Endothelial cell of umbilical vein (primary cell): ENCODE measurements around the gene KIAA2012. TPM values are rescaled to one million over a fixed set of nuclear protein-coding genes. Genes with fewer than 3 reads are reported as not detected.

Source experiments
- BruUV-seq: library from RNA; stranded (reverse); fragments of 400-500 nt; replicated peaks from 2 replicates; lab custom pipeline; 2021; lab: Mats Ljungman, UMichigan
- CTCF ChIA-PET: fragments of 300-600, 350-600 bp; sonication (Branson Sonifier 250); formaldehyde crosslinking; loops from one replicate; lab custom pipeline; 2021; ENCODE audit warnings: antibody characterized with exemption, inconsistent platforms; lab: Charles Lee
- POLR2A ChIA-PET: fragments of 300-600, 350-600 bp; sonication (Branson Sonifier 250); formaldehyde crosslinking; loops from one replicate; lab custom pipeline; 2021; ENCODE audit warnings: antibody characterized with exemption, inconsistent platforms; lab: Charles Lee
- DNase-seq: peaks from one replicate; pipeline ENCODE4 v3.0.0-alpha.2; 2011; ENCODE audit warnings: low read depth, low spot score
- FAIRE-seq: peaks from 2 replicates; lab custom pipeline; 2011; peaks lifted over from hg19 to GRCh38; lab: Jason Lieb, UNC
- H2AFZ ChIP-seq: 2 replicates; pipeline ENCODE4 v1.6.0; 2012; ENCODE audit warnings: low read depth, low read length, control low read depth, inconsistent platforms
- H3K27ac ChIP-seq: 2 replicates; pipeline ENCODE4 v1.5.1; 2011; ENCODE audit warnings: low read depth, mild to moderate bottlenecking, control low read depth, low read length, moderate library complexity; ENCODE audit not compliant: insufficient read depth
- H3K27me3 ChIP-seq, 2 experiments: 2 replicates each; pipeline versions ENCODE4 v1.6.0 to v1.6.1; 2011; ENCODE audit warnings: low read length in 2 of 2, mixed read lengths in 1 of 2; ENCODE audit not compliant: control insufficient read depth in 2 of 2, insufficient read depth in 2 of 2
- H3K36me3 ChIP-seq, 2 experiments: 2 replicates in 1 of 2; 3 replicates in 1 of 2; pipeline ENCODE4 v1.5.1; 2011; ENCODE audit warnings: low read length in 2 of 2, mild to moderate bottlenecking in 1 of 2, moderate library complexity in 1 of 2; ENCODE audit not compliant: control insufficient read depth in 2 of 2, insufficient read depth in 2 of 2; ENCODE audit errors: extremely low read depth in 1 of 2
- H3K4me1 ChIP-seq: 3 replicates; pipeline ENCODE4 v1.5.1; 2011; ENCODE audit warnings: mild to moderate bottlenecking, low read length; ENCODE audit not compliant: control insufficient read depth, insufficient read depth; ENCODE audit errors: extremely low read depth
- H3K4me2 ChIP-seq: 2 replicates; pipeline ENCODE4 v1.6.1; 2011; ENCODE audit warnings: low read length, control low read depth, mixed read lengths; ENCODE audit not compliant: insufficient read depth
- H3K4me3 ChIP-seq, 3 experiments: fragments of 200-600 bp in 1 of 3; sonication (generic), shearing (Covaris generic) in 1 of 3; replicated peaks in 1 of 3; 2 replicates each; pipeline ENCODE4 v1.5.1; 2011 to 2016; ENCODE audit warnings: control low read depth in 3 of 3, low read length in 3 of 3, mild to moderate bottlenecking in 2 of 3, inconsistent platforms in 1 of 3, low read depth in 1 of 3, moderate library complexity in 1 of 3; ENCODE audit not compliant: insufficient read depth in 1 of 3
- H3K79me2 ChIP-seq: 2 replicates; pipeline ENCODE4 v1.6.0; 2012; ENCODE audit warnings: low read length, inconsistent platforms; ENCODE audit not compliant: control insufficient read depth, insufficient read depth
- H3K9ac ChIP-seq: replicated peaks from 2 replicates; pipeline ENCODE3; 2011; ENCODE audit warnings: low read length, control low read depth; ENCODE audit not compliant: insufficient read depth; ENCODE audit errors: extremely low read depth
- H3K9me1 ChIP-seq: replicated peaks from 3 replicates; pipeline ENCODE4 v1.6.0; 2011; ENCODE audit warnings: mild to moderate bottlenecking, low read length; ENCODE audit not compliant: control insufficient read depth, insufficient read depth; ENCODE audit errors: extremely low read depth
- H3K9me3 ChIP-seq: replicated peaks from 2 replicates; pipeline ENCODE4 v1.5.1; 2012; ENCODE audit warnings: low read length, inconsistent platforms; ENCODE audit not compliant: control insufficient read depth, insufficient read depth
- H4K20me1 ChIP-seq: replicated peaks from 2 replicates; pipeline ENCODE3; 2011; ENCODE audit warnings: mild to moderate bottlenecking, low read length; ENCODE audit not compliant: control insufficient read depth, insufficient read depth; ENCODE audit errors: extremely low read depth
- CTCF ChIP-seq, 2 donors: IDR thresholded peaks; 1 replicate in 1 of 2; 2 replicates in 1 of 2; pipeline ENCODE4 v1.5.1; 2011; ENCODE audit warnings: low read length in 2 of 2, mild to moderate bottlenecking in 2 of 2, moderate library complexity in 2 of 2, control low read depth in 1 of 2, inconsistent platforms in 1 of 2, low read depth in 1 of 2; ENCODE audit not compliant: insufficient read depth in 1 of 2; ENCODE audit errors: extremely low read depth in 1 of 2
- EZH2 ChIP-seq: IDR thresholded peaks from 2 replicates; pipeline ENCODE4 v1.6.1; 2012; ENCODE audit warnings: borderline replicate concordance, low read depth, mild to moderate bottlenecking, moderate library complexity, low read length, inconsistent platforms; ENCODE audit not compliant: severe bottlenecking
- FOS ChIP-seq: IDR thresholded peaks from 2 replicates; pipeline ENCODE4 v1.6.1; 2011; ENCODE audit warnings: mild to moderate bottlenecking, low read length, moderate library complexity, borderline replicate concordance; ENCODE audit not compliant: insufficient read depth
- GATA2 ChIP-seq: IDR thresholded peaks from 2 replicates; pipeline ENCODE4 v1.7.0; 2011; ENCODE audit warnings: low read depth, mild to moderate bottlenecking, moderate library complexity, mixed read lengths, low read length; ENCODE audit not compliant: insufficient read length, insufficient read depth
- JUN ChIP-seq: IDR thresholded peaks from 2 replicates; pipeline ENCODE4 v1.6.1; 2011; ENCODE audit warnings: borderline replicate concordance, low read depth; ENCODE audit not compliant: insufficient read length, insufficient read depth
- MAX ChIP-seq: IDR thresholded peaks from 2 replicates; pipeline ENCODE4 v1.6.1; 2011; ENCODE audit not compliant: insufficient read depth, insufficient read length
- MYC ChIP-seq: IDR thresholded peaks from one replicate; pipeline ENCODE4 v1.6.1; 2011; ENCODE audit warnings: mild to moderate bottlenecking, low read depth, low read length
- POLR2A ChIP-seq: IDR thresholded peaks from 2 replicates; pipeline ENCODE4 v1.6.1; 2012; ENCODE audit warnings: low read depth, mild to moderate bottlenecking, control low read depth, low read length
- POLR2AphosphoS5 ChIP-seq: IDR thresholded peaks from 2 replicates; pipeline ENCODE4 v1.6.1; 2012; ENCODE audit warnings: low read depth, mild to moderate bottlenecking, control low read depth, low read length, moderate library complexity; ENCODE audit not compliant: insufficient read depth
- dilution Hi-C: fragments of 300-500 bp; cut with MboI; formaldehyde crosslinking; loops from one replicate; pipeline ENCODE4 v1.15.0; 2019; ENCODE audit warnings: low sequenced_read_pairs; ENCODE audit not compliant: extremely low pct_ligation_motif_present
- intact Hi-C: fragments of 100-400 bp; cut with micrococcal nuclease; formaldehyde crosslinking; loops from one replicate; pipeline ENCODE4 v1.10.0; 2022
- polyA plus RNA-seq, 4 experiments: library from polyadenylated mRNA; depleted of rRNA in 3 of 4; stranded (reverse) in 3 of 4; unstranded in 1 of 4; fragments of >200 nt; gene quantifications; 2 replicates each; pipeline versions ENCODE4 v1.2.1 to v1.2.3, GENCODE V29; 2011 to 2012; ENCODE audit warnings: missing spikeins in 1 of 4
- total RNA-seq: library from RNA; stranded (reverse); gene quantifications from 2 replicates; pipeline ENCODE4 v1.2.3, GENCODE V29; 2021

The KIAA2012 gene
- total and polyA plus RNA-seq, 2 donors (not counting 3 experiments of a cell fraction or from before 2014, with no cell fraction given), result not detected

GRCh38 chr2:202035941-202036372 lies 37.1 kb upstream of the KIAA2012 start:
- dilution Hi-C loops (no loop called here), intact Hi-C loops (loop anchor here (1.0 to 10.0 kb wide), 3 partner anchors 142 to 241 kb away; no protein-coding TSS in a partner anchor)
- no peak overlapping the region for H3K27ac ChIP-seq
- H3K4me3 ChIP-seq, result no peak overlapping the region
- ChIA-PET CTCF (no interaction called here), POLR2A (no interaction called here)
- H3K9ac ChIP-seq, result no peak overlapping the region
- H3K36me3 ChIP-seq, result no peaks in the 10 kb centered on the region
- BruUV-seq, result no TSS peak
- DNase-seq (no peak), FAIRE-seq (no peak)
- H3K27me3 ChIP-seq, result peaks cover 68 to 88% of the 10 kb centered on the region in 2 experiments
- H3K9me3 ChIP-seq, result no peaks in the 10 kb centered on the region
- H3K79me2 ChIP-seq, result no peaks in the 10 kb centered on the region
- no peak overlapping the region for H2AFZ ChIP-seq
- H3K4me1 ChIP-seq, result peaks cover 10% of the 10 kb centered on the region
- no peaks in the 10 kb centered on the region for H4K20me1 ChIP-seq
- TF ChIP-seq GATA2 (no peak), JUN (no peak), POLR2AphosphoS5 (no peak), MAX (no peak), CTCF (IDR thresholded peaks at IDR 0.05; ENCODE audit: extremely low read depth in 1 of 2, insufficient read depth in 1 of 2, low read depth in 1 of 2, low read length in 2 of 2) (no peak), POLR2A (no peak), MYC (no peak), FOS (no peak), EZH2 (no peak)
- no peaks in the 10 kb centered on the region for H3K9me1 ChIP-seq
- no peak overlapping the region for H3K4me2 ChIP-seq
